Adrenal gland (tissue), 5 donors: ENCODE measurements around the gene CTNND2.

ENCODE experiments used
- POLR2A ChIP-seq, 2 donors: fragments of 450-650 bp; IDR thresholded peaks; one replicate each; pipeline ENCODE4 v1.6.1; 2017; ENCODE audit warnings: antibody characterized with exemption in 2 of 2, mild to moderate bottlenecking in 2 of 2, moderate library complexity in 1 of 2
- TF ChIP-seq, protein P1 (sequence below), 6 experiments: fragments of 450-650 bp in 4 of 6; fragments of 200-600 bp in 2 of 6; sonication (generic) in 1 of 6; IDR thresholded peaks; 1 replicate in 5 of 6; 2 replicates in 1 of 6; pipeline versions ENCODE4 v1.5.1 to v1.8.0; 2016 to 2021; ENCODE audit warnings: antibody characterized with exemption in 6 of 6, mild to moderate bottlenecking in 2 of 6, moderate library complexity in 1 of 6
- donor health status: DM: no; HTN: no; CAD: no.

DNA sequence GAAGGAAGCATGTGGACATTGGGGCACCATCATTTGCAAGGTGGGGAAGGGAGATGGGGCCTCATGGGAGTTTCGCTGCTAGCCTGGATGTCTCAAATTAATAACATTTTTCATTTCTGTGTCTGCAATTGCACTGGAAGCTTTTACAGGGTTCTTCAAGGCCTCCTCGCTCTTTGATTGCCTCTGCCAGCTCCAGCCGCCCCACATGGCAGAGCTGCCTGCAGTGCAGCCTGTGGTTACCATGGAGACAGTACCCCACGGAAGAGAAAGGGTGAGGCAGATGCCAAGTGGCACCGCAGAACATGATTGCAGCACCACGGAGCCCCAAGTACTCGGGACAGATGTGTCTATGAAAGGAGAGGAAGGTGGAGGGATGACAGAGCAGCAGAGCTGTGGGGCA, 25.4 kb downstream of the CTNND2 start:
- TF ChIP-seq, protein P1, sequence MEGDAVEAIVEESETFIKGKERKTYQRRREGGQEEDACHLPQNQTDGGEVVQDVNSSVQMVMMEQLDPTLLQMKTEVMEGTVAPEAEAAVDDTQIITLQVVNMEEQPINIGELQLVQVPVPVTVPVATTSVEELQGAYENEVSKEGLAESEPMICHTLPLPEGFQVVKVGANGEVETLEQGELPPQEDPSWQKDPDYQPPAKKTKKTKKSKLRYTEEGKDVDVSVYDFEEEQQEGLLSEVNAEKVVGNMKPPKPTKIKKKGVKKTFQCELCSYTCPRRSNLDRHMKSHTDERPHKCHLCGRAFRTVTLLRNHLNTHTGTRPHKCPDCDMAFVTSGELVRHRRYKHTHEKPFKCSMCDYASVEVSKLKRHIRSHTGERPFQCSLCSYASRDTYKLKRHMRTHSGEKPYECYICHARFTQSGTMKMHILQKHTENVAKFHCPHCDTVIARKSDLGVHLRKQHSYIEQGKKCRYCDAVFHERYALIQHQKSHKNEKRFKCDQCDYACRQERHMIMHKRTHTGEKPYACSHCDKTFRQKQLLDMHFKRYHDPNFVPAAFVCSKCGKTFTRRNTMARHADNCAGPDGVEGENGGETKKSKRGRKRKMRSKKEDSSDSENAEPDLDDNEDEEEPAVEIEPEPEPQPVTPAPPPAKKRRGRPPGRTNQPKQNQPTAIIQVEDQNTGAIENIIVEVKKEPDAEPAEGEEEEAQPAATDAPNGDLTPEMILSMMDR (IDR thresholded peaks at IDR 0.05): no peak
- TF ChIP-seq POLR2A (IDR thresholded peaks at IDR 0.05): no peak
